Ishikawa (cell line): ENCODE measurements around the gene CDK11B.

Experiments
- CEBPB ChIP-seq: IDR thresholded peaks from 2 replicates; pipeline ENCODE4 v1.6.1; 2012
- CREB1 ChIP-seq: IDR thresholded peaks from 2 replicates; pipeline ENCODE4 v1.6.1; 2012; ENCODE audit warnings: low read depth
- EGR1 ChIP-seq: IDR thresholded peaks from 2 replicates; pipeline ENCODE4 v1.6.1; 2012
- EP300 ChIP-seq: IDR thresholded peaks from 2 replicates; pipeline ENCODE4 v1.6.1; 2012; ENCODE audit warnings: borderline replicate concordance
- FOXM1 ChIP-seq: IDR thresholded peaks from 2 replicates; pipeline ENCODE4 v1.6.1; 2012; ENCODE audit warnings: low read depth, borderline replicate concordance
- NFIC ChIP-seq: IDR thresholded peaks from 2 replicates; pipeline ENCODE4 v1.6.1; 2012
- RAD21 ChIP-seq: IDR thresholded peaks from 2 replicates; pipeline ENCODE4 v1.6.1; 2012; ENCODE audit warnings: low read depth
- REST ChIP-seq: IDR thresholded peaks from 2 replicates; pipeline ENCODE4 v1.6.1; 2012; ENCODE audit warnings: low read depth, mild to moderate bottlenecking
- TAF1 ChIP-seq: IDR thresholded peaks from 2 replicates; pipeline ENCODE4 v1.6.1; 2012; ENCODE audit warnings: low read depth, mild to moderate bottlenecking
- TCF12 ChIP-seq: IDR thresholded peaks from 2 replicates; pipeline ENCODE4 v1.6.1; 2012; ENCODE audit warnings: low read depth
- TEAD4 ChIP-seq: IDR thresholded peaks from 2 replicates; pipeline ENCODE4 v1.6.1; 2012
- YY1 ChIP-seq: IDR thresholded peaks from 2 replicates; pipeline ENCODE4 v1.6.1; 2012; ENCODE audit warnings: low read depth
- ZBTB7A ChIP-seq: IDR thresholded peaks from 2 replicates; pipeline ENCODE4 v1.6.1; 2012; ENCODE audit warnings: low read depth
- TF ChIP-seq, protein P1 (sequence below): IDR thresholded peaks from 2 replicates; pipeline ENCODE4 v1.6.1; 2012
- TF ChIP-seq, protein P2 (sequence below): IDR thresholded peaks from 2 replicates; pipeline ENCODE4 v1.6.1; 2012

The CDK11B gene

GRCh38 chr1:1606232-1606631 lies 52.6 kb downstream of the CDK11B start:
- TF ChIP-seq TCF12 (no peak), EP300 (no peak), CEBPB (no peak), TEAD4 (no peak), ZBTB7A (no peak), YY1 (no peak), CREB1 (no peak), RAD21 (no peak), TAF1 (no peak)
- TF ChIP-seq, protein P1, sequence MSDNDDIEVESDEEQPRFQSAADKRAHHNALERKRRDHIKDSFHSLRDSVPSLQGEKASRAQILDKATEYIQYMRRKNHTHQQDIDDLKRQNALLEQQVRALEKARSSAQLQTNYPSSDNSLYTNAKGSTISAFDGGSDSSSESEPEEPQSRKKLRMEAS: no peak

- TF ChIP-seq, protein P2, sequence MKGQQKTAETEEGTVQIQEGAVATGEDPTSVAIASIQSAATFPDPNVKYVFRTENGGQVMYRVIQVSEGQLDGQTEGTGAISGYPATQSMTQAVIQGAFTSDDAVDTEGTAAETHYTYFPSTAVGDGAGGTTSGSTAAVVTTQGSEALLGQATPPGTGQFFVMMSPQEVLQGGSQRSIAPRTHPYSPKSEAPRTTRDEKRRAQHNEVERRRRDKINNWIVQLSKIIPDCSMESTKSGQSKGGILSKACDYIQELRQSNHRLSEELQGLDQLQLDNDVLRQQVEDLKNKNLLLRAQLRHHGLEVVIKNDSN: no peak
- TF ChIP-seq CEBPB (no peak), EP300 (no peak), RAD21 (no peak), YY1 (no peak), CREB1 (no peak), EGR1 (no peak), ZBTB7A (no peak), REST (no peak), TEAD4 (no peak), TAF1 (no peak), NFIC (no peak), TCF12 (no peak), FOXM1 (no peak)
- TF ChIP-seq, protein P1: no peak
These were observed 53.1 kb downstream of the CDK11B start for GRCh38 chr1:1605724-1606123.

GRCh38 chr1:1605034-1605591 lies 53.7 kb downstream of the CDK11B start:
- no peak for TF ChIP-seq YY1
- no peak for TF ChIP-seq EP300
- TF ChIP-seq, protein P1: no peak
- TF ChIP-seq EGR1: no peak
- TF ChIP-seq TAF1: no peak

GRCh38 chr1:1604374-1605033 lies 54.3 kb downstream of the CDK11B start:
- TF ChIP-seq CEBPB (no peak), ZBTB7A (0 out of 2 replicates have a peak, but pooled peaks have one; percentile 13)

- TF ChIP-seq FOXM1 (no peak), TAF1 (no peak), EP300 (no peak), TCF12 (no peak), YY1 (no peak), EGR1 (no peak), CREB1 (no peak), TEAD4 (no peak), RAD21 (no peak), NFIC (no peak), CEBPB (no peak), ZBTB7A (no peak), REST (no peak)
- TF ChIP-seq, protein P1: no peak
- TF ChIP-seq, protein P2: no peak
These were observed 55.0 kb downstream of the CDK11B start for GRCh38 chr1:1603671-1604373.
